Measurements from ENCODE around the gene MYO16.
A peak's percentile ranks its signal among the peaks of the same experiment; 100 is the strongest.

MYO16 gene

DNA sequence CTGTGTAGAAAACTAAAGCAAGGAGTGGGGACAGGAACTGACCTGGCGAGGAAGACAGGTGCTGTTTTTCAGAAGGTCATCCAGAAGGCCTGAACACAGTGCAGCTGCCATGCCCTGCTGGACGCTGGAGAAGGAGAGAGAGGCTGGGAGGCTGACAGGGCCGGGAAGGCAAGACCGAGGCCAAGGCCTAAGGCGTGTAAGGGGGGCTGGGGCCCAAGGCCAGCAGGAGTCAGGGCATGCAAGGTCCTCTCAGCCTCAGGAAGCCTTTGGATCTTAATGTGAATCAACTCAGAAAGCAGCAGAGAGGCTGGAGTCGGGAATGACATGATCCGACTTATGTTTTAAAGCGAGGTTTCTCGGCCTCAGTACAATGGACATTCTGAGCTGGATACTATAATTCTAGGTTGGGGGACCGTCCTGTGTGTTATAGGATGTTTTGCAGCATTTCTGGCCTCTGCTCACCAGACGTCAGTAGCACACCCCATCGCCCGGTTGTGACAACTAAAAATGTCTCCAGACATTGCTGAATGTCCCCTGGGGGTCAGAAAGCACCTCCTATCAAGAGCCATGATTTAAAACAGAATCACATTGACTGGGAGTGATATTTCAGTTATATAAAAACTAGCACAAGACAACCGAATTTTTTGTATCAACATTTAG is 530.4 kb downstream of the MYO16 start:
- Histone ChIP-seq H3K27ac (ENCODE audit: low read depth, low read length) (no peak overlapping the region), H3K36me3 (ENCODE audit: control insufficient read depth, insufficient read depth, low read length) (no peaks in the 10 kb centered on the region), H3K27me3 (ENCODE audit: control insufficient read depth, insufficient read depth, low read length) (no peaks in the 10 kb centered on the region), H3K4me1 (ENCODE audit: control insufficient read depth, insufficient read depth, low read length) (peaks cover 30% of the 10 kb centered on the region), H3K4me3 (ENCODE audit: low read depth, low read length) (no peak overlapping the region), H3K9ac (ENCODE audit: low read depth, low read length) (no peak overlapping the region), H3K9me3 (ENCODE audit: control insufficient read depth, insufficient read depth, low read length) (no peaks in the 10 kb centered on the region)

DNA sequence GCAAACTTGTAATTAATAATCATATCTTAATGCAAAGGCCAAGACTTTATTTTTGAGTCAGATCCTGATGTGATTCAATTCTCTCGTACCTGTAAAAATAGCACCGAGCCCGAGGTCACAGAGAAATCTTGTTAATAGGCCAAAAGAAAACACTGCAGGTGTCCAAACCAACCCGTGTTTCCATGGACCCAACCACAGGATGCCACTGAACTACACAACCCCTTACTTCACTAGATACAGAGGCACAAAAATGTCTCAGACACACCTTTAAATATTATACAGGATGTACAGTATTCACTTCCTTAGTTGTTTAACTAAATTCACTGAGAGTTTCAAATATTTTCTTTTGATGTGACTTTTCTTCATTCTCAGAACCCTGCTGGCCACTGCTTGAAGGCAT is 530.9 kb downstream of the MYO16 start:
- Histone ChIP-seq H3K27ac (ENCODE audit: low read depth, low read length) (no peak overlapping the region), H3K4me1 (ENCODE audit: control insufficient read depth, insufficient read depth, low read length) (peaks cover 32% of the 10 kb centered on the region), H3K9me3 (ENCODE audit: control insufficient read depth, insufficient read depth, low read length) (no peaks in the 10 kb centered on the region), H3K36me3 (ENCODE audit: control insufficient read depth, insufficient read depth, low read length) (no peaks in the 10 kb centered on the region), H3K27me3 (ENCODE audit: control insufficient read depth, insufficient read depth, low read length) (no peaks in the 10 kb centered on the region), H3K9ac (ENCODE audit: low read depth, low read length) (no peak overlapping the region), H3K4me3 (ENCODE audit: low read depth, low read length) (no peak overlapping the region)

DNA sequence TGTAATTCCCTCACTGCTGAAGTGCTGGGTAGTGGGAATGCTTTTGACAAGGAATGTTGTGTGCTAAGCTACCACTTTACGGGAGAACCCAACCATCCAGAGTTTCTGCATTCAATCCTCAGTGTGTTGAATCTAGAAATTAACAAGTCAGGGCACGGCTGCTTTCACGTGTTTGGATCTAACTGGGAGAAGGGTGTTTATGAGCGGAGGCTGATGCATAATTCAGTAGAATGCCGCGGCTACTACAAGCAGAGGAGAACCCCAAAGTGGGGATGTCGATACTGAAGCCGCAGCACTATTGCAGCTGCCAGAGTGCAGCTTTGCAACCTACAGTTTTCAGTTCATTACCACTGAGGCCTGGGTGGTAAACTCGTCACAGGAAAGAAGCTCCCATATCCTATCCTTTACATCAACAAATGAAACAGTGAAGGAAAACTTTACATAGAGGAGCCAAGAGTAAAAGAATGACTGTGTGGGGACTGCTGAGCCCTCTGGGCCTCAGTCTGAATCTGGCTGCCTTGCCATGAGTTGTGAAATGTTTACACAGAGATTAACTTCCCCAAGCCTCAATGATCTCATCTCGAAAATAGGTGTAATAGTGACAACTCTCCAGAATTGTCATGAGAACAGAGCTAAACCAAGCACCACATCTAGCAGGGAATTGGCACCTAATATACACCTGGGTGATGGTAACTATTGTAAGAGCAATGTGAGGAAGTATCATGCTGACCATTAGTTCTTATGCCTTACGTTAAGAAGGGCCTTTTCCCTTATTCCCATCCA is 531.7 kb downstream of the MYO16 start:
- no peak overlapping the region for H3K4me3 ChIP-seq (ENCODE audit: low read depth, low read length)
- peaks cover 30% of the 10 kb centered on the region for H3K4me1 ChIP-seq (ENCODE audit: control insufficient read depth, insufficient read depth, low read length)
- H3K27ac ChIP-seq (ENCODE audit: low read depth, low read length) = no peak overlapping the region
- no peaks in the 10 kb centered on the region for H3K27me3 ChIP-seq (ENCODE audit: control insufficient read depth, insufficient read depth, low read length)
- H3K9ac ChIP-seq (ENCODE audit: low read depth, low read length) = no peak overlapping the region
- no peaks in the 10 kb centered on the region for H3K36me3 ChIP-seq (ENCODE audit: control insufficient read depth, insufficient read depth, low read length)
- H3K9me3 ChIP-seq (ENCODE audit: control insufficient read depth, insufficient read depth, low read length) = no peaks in the 10 kb centered on the region

DNA sequence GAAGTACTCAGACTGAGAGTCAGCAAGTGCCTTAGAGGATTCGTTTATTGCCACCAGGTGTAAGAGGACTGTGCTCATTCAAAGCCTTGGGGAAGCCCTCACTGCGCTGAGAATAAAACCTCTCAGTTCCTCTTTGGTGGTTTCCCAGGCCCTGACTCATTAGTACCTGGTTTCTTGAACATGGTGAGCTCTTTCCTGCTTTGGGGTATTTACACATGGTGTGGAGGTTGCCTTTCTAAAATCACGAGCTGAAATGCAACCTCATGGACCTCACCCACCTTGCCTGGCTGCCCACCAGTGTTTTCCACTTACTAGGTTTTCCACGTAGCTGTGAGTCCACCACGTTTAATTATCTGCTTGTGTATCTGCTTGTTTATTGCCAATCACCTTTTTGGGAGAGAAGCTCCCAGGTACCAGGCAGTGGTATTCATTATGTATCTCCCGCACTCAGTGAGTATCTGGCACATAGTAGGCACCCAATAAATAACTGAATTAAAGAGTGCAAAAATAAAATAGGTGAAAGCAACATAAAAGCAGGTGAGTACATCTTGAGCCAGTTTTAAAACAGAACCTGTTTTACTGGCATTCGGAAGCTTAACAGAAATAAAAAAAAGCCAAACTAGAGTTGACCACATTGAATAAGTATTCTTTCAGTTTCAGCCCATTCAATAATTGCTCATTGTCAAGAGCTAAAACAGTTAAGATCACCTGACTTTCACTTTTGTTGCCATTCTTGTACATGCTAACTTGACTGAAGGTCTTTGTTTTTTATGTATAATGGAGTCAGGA is 533.0 kb downstream of the MYO16 start:
- H3K27me3 ChIP-seq (ENCODE audit: control insufficient read depth, insufficient read depth, low read length) = no peaks in the 10 kb centered on the region
- H3K4me1 ChIP-seq (ENCODE audit: control insufficient read depth, insufficient read depth, low read length) = peaks cover 17% of the 10 kb centered on the region
- no peak overlapping the region for H3K9ac ChIP-seq (ENCODE audit: low read depth, low read length)
- H3K27ac ChIP-seq (ENCODE audit: low read depth, low read length) = no peak overlapping the region
- H3K9me3 ChIP-seq (ENCODE audit: control insufficient read depth, insufficient read depth, low read length) = no peaks in the 10 kb centered on the region
- no peaks in the 10 kb centered on the region for H3K36me3 ChIP-seq (ENCODE audit: control insufficient read depth, insufficient read depth, low read length)
- no peak overlapping the region for H3K4me3 ChIP-seq (ENCODE audit: low read depth, low read length)

DNA sequence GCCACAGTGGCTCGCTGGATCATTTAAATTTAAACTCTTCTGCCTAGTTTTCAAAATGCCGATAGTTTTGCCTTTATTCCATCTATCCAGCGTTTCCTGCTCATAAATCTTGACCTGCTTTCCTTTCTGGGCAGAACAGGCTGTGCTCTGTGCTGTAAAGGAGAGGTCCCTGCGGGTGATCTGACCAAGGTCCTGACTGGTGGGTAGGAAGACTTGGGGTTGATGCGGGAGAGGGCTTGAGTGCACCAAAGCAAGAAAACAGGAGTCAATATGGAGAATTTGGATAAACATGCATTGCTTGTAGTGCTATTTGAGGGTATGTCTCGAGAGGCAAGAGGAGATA is 533.6 kb downstream of the MYO16 start:
- Histone ChIP-seq H3K9me3 (ENCODE audit: control insufficient read depth, insufficient read depth, low read length) (no peaks in the 10 kb centered on the region), H3K36me3 (ENCODE audit: control insufficient read depth, insufficient read depth, low read length) (no peaks in the 10 kb centered on the region), H3K4me1 (ENCODE audit: control insufficient read depth, insufficient read depth, low read length) (peaks cover 16% of the 10 kb centered on the region), H3K4me3 (ENCODE audit: low read depth, low read length) (no peak overlapping the region), H3K9ac (ENCODE audit: low read depth, low read length) (no peak overlapping the region), H3K27me3 (ENCODE audit: control insufficient read depth, insufficient read depth, low read length) (no peaks in the 10 kb centered on the region), H3K27ac (ENCODE audit: low read depth, low read length) (no peak overlapping the region)

DNA sequence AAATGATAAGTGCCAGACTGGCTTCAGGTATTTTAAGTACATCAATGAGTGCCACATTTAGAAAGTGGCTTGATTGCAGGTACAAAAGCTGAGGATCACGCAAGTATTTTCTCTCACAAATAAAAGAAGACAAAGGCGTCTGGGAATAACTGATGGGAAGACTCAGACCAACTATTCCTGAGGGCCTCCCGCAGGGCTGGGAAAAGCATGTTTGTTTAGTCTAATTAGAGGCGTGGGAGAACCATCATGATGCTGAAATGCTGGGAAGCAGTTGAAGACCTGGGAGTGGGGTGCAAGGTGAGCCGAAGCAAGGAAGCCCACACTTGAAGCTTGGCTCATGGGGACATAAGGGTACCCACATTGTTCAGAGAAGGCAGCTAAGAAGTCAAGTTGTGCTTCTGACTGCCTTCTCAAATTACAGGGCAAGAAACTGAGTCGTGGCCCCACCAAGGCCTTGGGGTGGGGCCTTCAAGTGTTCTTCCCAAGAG is 536.0 kb downstream of the MYO16 start:
- H3K9ac ChIP-seq (ENCODE audit: low read depth, low read length) = no peak overlapping the region

DNA sequence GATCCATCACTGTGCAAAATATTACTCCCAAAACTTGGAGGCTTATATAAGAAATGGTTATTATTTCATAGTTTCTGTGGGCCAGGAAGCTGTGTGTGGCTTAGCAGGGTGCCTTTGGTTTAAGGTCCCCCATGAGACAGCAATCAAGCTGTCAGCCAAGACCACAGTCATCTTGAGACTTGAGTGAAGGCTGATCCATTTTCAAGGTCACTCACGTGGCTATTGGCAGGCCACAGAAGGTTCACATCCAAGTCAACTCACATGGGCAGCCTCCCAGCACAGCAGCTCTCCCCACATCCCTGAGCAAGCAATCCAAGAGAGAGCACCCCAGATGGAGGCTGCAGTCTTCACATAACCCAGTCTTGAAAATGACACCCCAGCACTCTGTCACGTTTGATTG is 537.4 kb downstream of the MYO16 start:
- no peak overlapping the region for H3K4me3 ChIP-seq (ENCODE audit: low read depth, low read length)
- no peak overlapping the region for H3K27ac ChIP-seq (ENCODE audit: low read depth, low read length)
- no peak overlapping the region for H3K9ac ChIP-seq (ENCODE audit: low read depth, low read length)
- H3K36me3 ChIP-seq (ENCODE audit: control insufficient read depth, insufficient read depth, low read length) = no peaks in the 10 kb centered on the region
- H3K27me3 ChIP-seq (ENCODE audit: control insufficient read depth, insufficient read depth, low read length) = no peaks in the 10 kb centered on the region
- no peaks in the 10 kb centered on the region for H3K9me3 ChIP-seq (ENCODE audit: control insufficient read depth, insufficient read depth, low read length)
- H3K4me1 ChIP-seq (ENCODE audit: control insufficient read depth, insufficient read depth, low read length) = peaks cover 5% of the 10 kb centered on the region; the same call in 1 of the 2 replicates

More for the DNA sequence above, 536.0 kb downstream of the MYO16 start:
- Histone ChIP-seq H3K36me3 (ENCODE audit: control insufficient read depth, insufficient read depth, low read length) (no peaks in the 10 kb centered on the region), H3K27me3 (ENCODE audit: control insufficient read depth, insufficient read depth, low read length) (no peaks in the 10 kb centered on the region), H3K9me3 (ENCODE audit: control insufficient read depth, insufficient read depth, low read length) (no peaks in the 10 kb centered on the region), H3K4me3 (ENCODE audit: low read depth, low read length) (no peak overlapping the region), H3K27ac (ENCODE audit: low read depth, low read length) (no peak overlapping the region), H3K4me1 (ENCODE audit: control insufficient read depth, insufficient read depth, low read length) (peaks cover 14% of the 10 kb centered on the region)

DNA sequence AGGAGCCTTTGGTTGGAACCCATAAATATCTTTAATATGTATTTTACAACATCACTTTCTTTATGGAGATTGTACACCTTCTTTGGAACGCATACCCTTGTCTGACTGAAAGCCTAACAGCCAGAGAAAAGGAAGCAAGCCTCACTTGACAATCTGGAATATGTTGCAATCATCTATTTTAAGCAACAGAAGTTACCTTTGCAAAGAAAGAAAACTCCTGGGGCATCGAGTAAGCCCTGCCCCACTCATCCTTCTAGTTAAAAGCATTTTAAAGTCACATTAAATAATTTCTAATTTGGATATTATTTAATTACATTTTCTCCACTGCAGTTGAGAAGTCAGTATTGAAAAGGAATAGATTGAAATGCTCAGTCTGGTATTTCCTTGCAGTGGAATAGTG is 542.7 kb downstream of the MYO16 start:
- Histone ChIP-seq H3K4me3 (ENCODE audit: low read depth, low read length) (no peak overlapping the region), H3K9me3 (ENCODE audit: control insufficient read depth, insufficient read depth, low read length) (no peaks in the 10 kb centered on the region), H3K36me3 (ENCODE audit: control insufficient read depth, insufficient read depth, low read length) (no peaks in the 10 kb centered on the region), H3K27ac (ENCODE audit: low read depth, low read length) (no peak overlapping the region), H3K27me3 (ENCODE audit: control insufficient read depth, insufficient read depth, low read length) (no peaks in the 10 kb centered on the region), H3K4me1 (ENCODE audit: control insufficient read depth, insufficient read depth, low read length) (no peaks in the 10 kb centered on the region), H3K9ac (ENCODE audit: low read depth, low read length) (no peak overlapping the region)

DNA sequence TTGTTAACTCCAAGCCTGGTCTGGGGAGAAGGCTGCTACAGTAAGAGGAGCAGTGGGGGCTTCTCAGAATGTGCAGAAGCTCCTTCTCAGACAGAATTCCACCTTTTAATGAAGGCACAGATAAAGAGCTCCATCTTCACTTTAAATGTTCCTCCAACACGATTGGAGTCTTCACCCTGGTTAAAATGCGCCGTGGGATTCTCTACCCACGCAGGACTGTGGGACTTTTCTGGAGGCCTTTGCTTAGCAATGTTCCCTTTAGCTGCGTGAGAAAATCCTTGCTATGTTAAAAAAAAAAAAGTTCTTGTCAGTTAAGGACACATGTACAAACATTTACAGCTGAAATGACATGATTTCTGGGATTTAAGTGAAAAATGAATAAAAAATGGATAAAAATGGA is 546.3 kb downstream of the MYO16 start:
- peaks cover under 1% of the 10 kb centered on the region for H3K4me1 ChIP-seq (ENCODE audit: control insufficient read depth, insufficient read depth, low read length)
- no peaks in the 10 kb centered on the region for H3K36me3 ChIP-seq (ENCODE audit: control insufficient read depth, insufficient read depth, low read length)
- H3K27ac ChIP-seq (ENCODE audit: low read depth, low read length) = no peak overlapping the region
- no peak overlapping the region for H3K4me3 ChIP-seq (ENCODE audit: low read depth, low read length)
- no peak overlapping the region for H3K9ac ChIP-seq (ENCODE audit: low read depth, low read length)
- H3K9me3 ChIP-seq (ENCODE audit: control insufficient read depth, insufficient read depth, low read length) = no peaks in the 10 kb centered on the region
- no peaks in the 10 kb centered on the region for H3K27me3 ChIP-seq (ENCODE audit: control insufficient read depth, insufficient read depth, low read length)

DNA sequence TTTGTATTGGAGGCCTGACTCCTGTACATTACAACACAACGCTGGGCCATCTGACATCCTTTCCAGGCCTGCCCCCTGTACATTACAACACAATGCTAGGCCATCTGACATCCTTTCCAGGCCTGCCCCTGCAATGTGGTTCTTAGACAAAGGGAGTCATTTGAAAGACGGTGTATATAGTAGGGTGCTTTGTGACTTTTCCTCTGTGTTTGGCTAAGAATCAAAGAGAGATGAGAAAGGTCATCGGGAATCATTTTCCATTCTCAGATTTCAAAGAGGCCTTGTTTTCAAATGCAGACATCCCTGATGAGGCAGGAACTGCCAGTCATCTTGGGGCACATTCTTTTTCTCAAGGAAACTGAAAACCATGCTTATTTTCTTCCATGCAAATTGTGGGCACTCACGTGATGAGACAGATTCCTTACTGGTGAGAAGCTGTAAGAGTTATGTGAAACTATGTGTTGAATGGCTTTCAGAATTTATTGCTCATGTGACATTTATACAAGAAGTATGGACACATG is 551.6 kb downstream of the MYO16 start:
- Histone ChIP-seq H3K27me3 (ENCODE audit: control insufficient read depth, insufficient read depth, low read length) (no peaks in the 10 kb centered on the region), H3K36me3 (ENCODE audit: control insufficient read depth, insufficient read depth, low read length) (no peaks in the 10 kb centered on the region), H3K9me3 (ENCODE audit: control insufficient read depth, insufficient read depth, low read length) (no peaks in the 10 kb centered on the region), H3K9ac (ENCODE audit: low read depth, low read length) (peak overlapping the region; percentile 1; the same call in 1 of the 2 replicates), H3K4me1 (ENCODE audit: control insufficient read depth, insufficient read depth, low read length) (peaks cover 12% of the 10 kb centered on the region), H3K27ac (ENCODE audit: low read depth, low read length) (peak overlapping the region; percentile 38), H3K4me3 (ENCODE audit: low read depth, low read length) (no peak overlapping the region)
